Pancreas (tissue), 10 donors: ENCODE data around the gene IP6K2. TPM values are rescaled to one million over a fixed set of nuclear protein-coding genes. Genes with fewer than 3 reads are reported as not detected.
"Not testable (repeated sequence)": the region's sequence is repeated elsewhere in the genome, so short reads cannot be mapped to it uniquely, and the experiment has no call there.

Source experiments
- ATAC-seq, 4 donors: fragments of 200-7000 bp; cut with Tn5 transposase; one replicate each; pipeline versions ENCODE4 v1.8.0 to v1.9.1; 2020; ENCODE audit warnings: mild to moderate bottlenecking in 4 of 4, moderate library complexity in 4 of 4
- DNase-seq, 6 donors: peaks; one replicate each; pipeline ENCODE4 v3.0.0-alpha.2; 2020
- FAIRE-seq: peaks from 2 replicates; lab custom pipeline; 2012; peaks lifted over from hg19 to GRCh38; lab: Jason Lieb, UNC
- H3K27ac ChIP-seq, 4 donors: fragments of 200-600 bp; sonication (generic); 1 replicate in 3 of 4; 2 replicates in 1 of 4; pipeline versions ENCODE4 v1.5.0 to v1.8.0; 2020
- H3K27me3 ChIP-seq, 4 donors: fragments of 200-600 bp; one replicate each; pipeline ENCODE4 v1.8.0; 2021
- H3K36me3 ChIP-seq, 3 donors: fragments of 200-600 bp; sonication (generic) in 1 of 3; one replicate each; pipeline versions ENCODE4 v1.5.0 to v1.8.0; 2020 to 2021
- H3K4me1 ChIP-seq, 3 donors: fragments of 200-600 bp; one replicate each; pipeline ENCODE4 v1.8.0; 2021
- H3K4me3 ChIP-seq, 4 donors: fragments of 200-600 bp; sonication (generic) in 2 of 4; one replicate each; pipeline versions ENCODE4 v1.5.0 to v1.8.0; 2020 to 2021
- H3K9me3 ChIP-seq, 4 donors: fragments of 200-600 bp; one replicate each; pipeline ENCODE4 v1.8.0; 2021
- CTCF ChIP-seq, 4 donors: fragments of 200-600 bp; sonication (generic) in 3 of 4; IDR thresholded peaks; one replicate each; pipeline versions ENCODE4 v1.5.0 to v1.8.0; 2021; ENCODE audit warnings: antibody characterized with exemption in 4 of 4
- WGBS, 2 donors: extraction: QIAGEN DNeasy Blood & Tissue Kit; methylation state at CpG; one replicate each; pipeline ENCODE4 v1.1.7; 2013; 5-methylcytosine and 5-hydroxymethylcytosine counted together
- intact Hi-C, 3 donors: fragments of 100-400 bp; cut with DNase I; formaldehyde crosslinking; loops; one replicate each; pipeline versions ENCODE4 v1.11.1 to v1.14.2; 2022
- polyA plus RNA-seq, 2 donors: library from polyadenylated mRNA; stranded (reverse); fragments of 200-250 nt; gene quantifications; one replicate each; pipeline ENCODE4 v1.2.3, GENCODE V29; 2013
- total RNA-seq, 6 donors: library from RNA; stranded (reverse); fragmentation: NEBNext Ultra II Directional in 4 of 6; extraction: Animal tissue kit (Norgen Biotek cat#: 25700) in 4 of 6; gene quantifications; one replicate each; pipeline versions ENCODE4 v1.2.1 to v1.2.4, GENCODE V29; 2021 to 2023
- donor health status: healthy with polysubstance abuse.
- donor health status: DM: no; HTN: no; CAD: no; lungs with moderate emphysema.
- donor health status: DM: no; HTN: no; CAD: no.
- donor health status: control.
- donor health status: control.
- donor health status: Bipolar disorder and iron deficiency.
- donor health status: DM: yes; HTN: yes; CAD: no.
- donor health status: DM: no; HTN: no; CAD: no.
- donor health status: DM: no; HTN: no; CAD: no.
- donor health status: DM: yes; HTN: yes; CAD: no.

The IP6K2 gene
- total and polyA plus RNA-seq, 8 donors, result 19.1 to 107 (median 35.3) TPM

GRCh38 chr3:48747015-48747615, 30.1 kb upstream of the IP6K2 start:
- Histone ChIP-seq H3K36me3 (peaks cover 0 to 21% (median 0%) of the 10 kb centered on the region in 3 donors), H3K9me3 (no peaks in the 10 kb centered on the region), H3K27ac (peak overlapping the region in 1 of 4 donors; percentile 38), H3K4me3 (no peak overlapping the region), H3K4me1 (peaks cover 0 to 3% (median 0%) of the 10 kb centered on the region in 3 donors), H3K27me3 (no peaks in the 10 kb centered on the region)
- TF ChIP-seq CTCF (IDR thresholded peaks at IDR 0.05), result no peak
- 44 to 46% methylated on average over 4 of the region's 4 CpGs for WGBS, 2 donors
- ATAC-seq (peak in 2 of 4 donors; percentile 33 to 38), FAIRE-seq (no peak), DNase-seq (no peak)
- intact Hi-C loops, result no loop called here

GRCh38 chr3:48743773-48744172, 26.8 kb upstream of the IP6K2 start:
- TF ChIP-seq CTCF (IDR thresholded peaks at IDR 0.05), result no peak
- H3K4me1 ChIP-seq, result peaks cover 17 to 25% (median 19%) of the 10 kb centered on the region in 3 donors
- DNase-seq, result no peak
- 90 to 94% methylated on average over 7 of the region's 7 CpGs for WGBS, 2 donors
- H3K27me3 ChIP-seq, result no peaks in the 10 kb centered on the region
- H3K4me3 ChIP-seq, result no peak overlapping the region
- H3K36me3 ChIP-seq, result no peaks in the 10 kb centered on the region
- H3K27ac ChIP-seq, result no peak overlapping the region
- no peak for ATAC-seq
- no peak for FAIRE-seq
- intact Hi-C loops, result no loop called here
- H3K9me3 ChIP-seq, result no peaks in the 10 kb centered on the region

GRCh38 chr3:48741226-48741625, 24.2 kb upstream of the IP6K2 start:
- FAIRE-seq, H3K36me3 ChIP-seq, H3K9me3 ChIP-seq, H3K27ac ChIP-seq, ATAC-seq, DNase-seq, H3K4me3 ChIP-seq, intact Hi-C loops, H3K27me3 ChIP-seq: not testable (repeated sequence)
- peaks cover 17 to 25% (median 19%) of the 10 kb centered on the region in 3 donors for H3K4me1 ChIP-seq
- 96 to 98% methylated on average over 10 of the region's 10 CpGs for WGBS, 2 donors

GRCh38 chr3:48739955-48740823, 23.2 kb upstream of the IP6K2 start:
- peak; percentile 76 to 93 (median 84) for TF ChIP-seq CTCF (IDR thresholded peaks at IDR 0.05)
- no peaks in the 10 kb centered on the region for H3K9me3 ChIP-seq
- H3K36me3 ChIP-seq, result no peaks in the 10 kb centered on the region
- H3K4me3 ChIP-seq, result peak overlapping the region in 3 of 4 donors; percentile 1 to 33 (median 17)
- no peaks in the 10 kb centered on the region for H3K27me3 ChIP-seq
- FAIRE-seq (no peak), ATAC-seq (peak; percentile 94 to 97 (median 94)), DNase-seq (peak; percentile 85 to 96 (median 88))
- peaks cover 17 to 25% (median 19%) of the 10 kb centered on the region in 3 donors for H3K4me1 ChIP-seq
- WGBS, 2 donors, result 1 to 3% methylated on average over 15 of the region's 15 CpGs
- intact Hi-C loops, result no loop called here
- H3K27ac ChIP-seq, result peak overlapping the region; percentile 60 to 82 (median 71)

GRCh38 chr3:48739617-48739954, 22.6 kb upstream of the IP6K2 start:
- peaks cover 17 to 25% (median 19%) of the 10 kb centered on the region in 3 donors for H3K4me1 ChIP-seq
- no peak for FAIRE-seq
- ATAC-seq, result peak in 1 of 4 donors; percentile 6
- no peak for TF ChIP-seq CTCF (IDR thresholded peaks at IDR 0.05)
- H3K4me3 ChIP-seq, result peak overlapping the region in 2 of 4 donors; percentile 17 to 33
- no peaks in the 10 kb centered on the region for H3K27me3 ChIP-seq
- H3K27ac ChIP-seq, result peak overlapping the region; percentile 60 to 82 (median 71)
- no peak for DNase-seq
- no peaks in the 10 kb centered on the region for H3K36me3 ChIP-seq
- 55% methylated on average over 6 of the region's 6 CpGs for WGBS, 2 donors
- intact Hi-C loops, result no loop called here
- H3K9me3 ChIP-seq, result no peaks in the 10 kb centered on the region
